ENCODE results near the gene USP32. TPM values are rescaled to one million over a fixed set of nuclear protein-coding genes. Genes with fewer than 3 reads are reported as not detected.

Gene USP32
- total RNA-seq, 4 donors from 2014 or later = 29.1 to 74.1 (median 42.5) TPM

GRCh38 chr17:60300949-60301348, 91.0 kb downstream of the USP32 start:
- Histone ChIP-seq H3K27ac (no peak overlapping the region), H3K9me3 (no peaks in the 10 kb centered on the region), H3K36me3 (peaks cover 0 to 13% (median 0%) of the 10 kb centered on the region in 3 donors), H3K4me1 (no peaks in the 10 kb centered on the region), H3K27me3 (no peaks in the 10 kb centered on the region), H3K4me3 (no peak overlapping the region)
- DNase-seq = no peak
- intact Hi-C loops (cut with DNase I) = no loop called here
- no peak for TF ChIP-seq POLR2A (IDR thresholded peaks at IDR 0.05)
- TF ChIP-seq CTCF (IDR thresholded peaks at IDR 0.05) = no peak
- WGBS, 2 donors = 50 to 74% methylated on average over 1 of the region's 1 CpG

DNA sequence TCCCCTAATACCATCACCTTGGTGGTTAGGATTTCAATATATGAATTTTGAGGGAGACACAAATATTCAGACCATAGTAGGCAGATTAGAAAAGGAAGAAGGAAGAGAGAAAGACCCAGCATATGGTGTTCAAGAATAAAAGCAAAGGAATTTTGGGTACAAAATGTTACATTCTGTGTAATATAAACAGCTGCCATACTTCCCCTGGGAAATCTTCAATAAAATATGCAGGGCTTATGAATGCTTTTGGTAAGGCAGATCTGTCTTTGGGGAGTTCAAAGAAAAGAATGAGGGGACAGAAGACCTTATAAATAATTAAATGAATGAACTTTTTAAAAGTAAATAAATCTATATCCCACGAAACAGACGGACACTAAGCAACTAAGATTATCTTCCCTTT, 91.9 kb downstream of the USP32 start:
- Histone ChIP-seq H3K27me3 (no peaks in the 10 kb centered on the region), H3K4me3 (no peak overlapping the region), H3K27ac (no peak overlapping the region), H3K9me3 (no peaks in the 10 kb centered on the region), H3K4me1 (no peaks in the 10 kb centered on the region), H3K36me3 (peaks cover 0 to 13% (median 0%) of the 10 kb centered on the region in 3 donors)
- 70 to 95% methylated on average over 2 of the region's 2 CpGs for WGBS, 2 donors
- intact Hi-C loops (cut with DNase I) = no loop called here
- no peak for DNase-seq
- no peak for TF ChIP-seq CTCF (IDR thresholded peaks at IDR 0.05)

DNA sequence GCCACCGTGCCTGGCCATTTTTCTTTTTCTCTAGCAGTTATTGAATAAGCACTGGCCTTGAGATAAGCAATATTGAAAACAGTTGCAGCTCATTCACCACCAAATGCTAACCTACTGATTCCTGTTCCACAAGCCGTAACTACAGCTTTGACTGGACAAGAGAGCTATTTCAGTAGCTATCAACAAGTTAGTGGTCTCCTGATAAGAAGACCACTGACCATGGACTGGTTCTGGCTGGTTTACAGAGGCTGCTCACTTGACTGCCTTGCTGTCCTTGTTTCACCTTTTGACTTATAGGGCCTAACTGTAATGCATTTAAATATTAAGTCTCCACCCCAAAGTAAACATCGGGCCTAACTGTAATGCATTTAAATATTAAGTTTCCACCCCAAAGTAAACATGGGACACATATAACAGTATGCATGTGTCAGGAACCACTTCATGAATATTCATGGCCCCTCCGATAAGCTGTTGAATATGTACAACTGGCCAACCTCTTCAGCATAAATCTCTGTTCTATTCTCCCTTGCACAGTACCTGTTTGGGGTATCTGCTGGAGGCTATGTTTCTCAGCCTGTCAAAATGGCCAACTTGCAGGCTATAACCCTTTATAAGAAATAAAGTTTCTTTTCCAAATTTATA, 94.1 kb downstream of the USP32 start:
- 90 to 91% methylated on average over 4 of the region's 4 CpGs for WGBS, 2 donors
- H3K27ac ChIP-seq = no peak overlapping the region
- intact Hi-C loops (cut with DNase I) = no loop called here
- H3K4me3 ChIP-seq = no peak overlapping the region
- DNase-seq = no peak
- TF ChIP-seq CTCF (IDR thresholded peaks at IDR 0.05) (no peak), POLR2A (IDR thresholded peaks at IDR 0.05) (no peak)
- H3K4me1 ChIP-seq = no peaks in the 10 kb centered on the region
- no peaks in the 10 kb centered on the region for H3K27me3 ChIP-seq
- peaks cover 0 to 30% (median 0%) of the 10 kb centered on the region in 3 donors for H3K36me3 ChIP-seq
- no peaks in the 10 kb centered on the region for H3K9me3 ChIP-seq

DNA sequence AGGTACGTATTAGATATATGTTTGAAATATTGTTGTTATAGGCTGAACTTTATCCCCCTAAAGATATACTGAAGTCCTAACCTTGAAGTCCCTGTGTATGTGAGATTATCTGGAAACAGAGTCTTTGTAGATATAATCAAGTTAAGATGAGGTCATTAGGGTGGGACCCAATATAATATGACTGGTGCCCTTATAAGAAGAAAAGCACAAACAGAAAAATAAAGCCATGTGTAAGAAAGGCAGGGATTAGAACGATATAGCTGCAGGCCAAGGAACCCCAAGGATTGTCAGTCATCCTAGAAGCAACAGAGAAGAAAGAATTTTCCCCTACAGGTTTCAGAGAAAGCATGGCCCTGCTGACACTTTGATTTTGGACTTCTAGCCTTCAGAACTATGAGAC, 95.8 kb downstream of the USP32 start:
- intact Hi-C loops (cut with DNase I) = no loop called here
- Histone ChIP-seq H3K9me3 (no peaks in the 10 kb centered on the region), H3K4me3 (no peak overlapping the region), H3K27ac (no peak overlapping the region), H3K4me1 (no peaks in the 10 kb centered on the region), H3K36me3 (peaks cover 0 to 32% (median 0%) of the 10 kb centered on the region in 3 donors), H3K27me3 (no peaks in the 10 kb centered on the region)
- no peak for TF ChIP-seq CTCF (IDR thresholded peaks at IDR 0.05)
- no peak for TF ChIP-seq POLR2A (IDR thresholded peaks at IDR 0.05)
- 79 to 85% methylated on average over 2 of the region's 2 CpGs for WGBS, 2 donors
- DNase-seq = no peak

GRCh38 chr17:60293580-60294335, 98.2 kb downstream of the USP32 start:
- Histone ChIP-seq H3K4me3 (no peak overlapping the region), H3K9me3 (no peaks in the 10 kb centered on the region), H3K36me3 (peaks cover 0 to 41% (median 0%) of the 10 kb centered on the region in 3 donors), H3K27ac (no peak overlapping the region), H3K4me1 (no peaks in the 10 kb centered on the region), H3K27me3 (no peaks in the 10 kb centered on the region)
- no peak for TF ChIP-seq POLR2A (IDR thresholded peaks at IDR 0.05)
- no peak for TF ChIP-seq CTCF (IDR thresholded peaks at IDR 0.05)
- DNase-seq = no peak
- intact Hi-C loops (cut with DNase I) = no loop called here
- 94 to 97% methylated on average over 3 of the region's 3 CpGs for WGBS, 2 donors
